8988T (cell line): ENCODE results near the gene ZMAT3.

Source experiments
- DNase-seq: peaks from one replicate; pipeline ENCODE4 v3.0.0; 2011

ZMAT3 gene

GRCh38 chr3:179018808-179019207 is 52.8 kb downstream of the ZMAT3 start:
- no peak for DNase-seq

GRCh38 chr3:179016979-179017670 is 54.5 kb downstream of the ZMAT3 start:
- DNase-seq, result no peak

GRCh38 chr3:179015551-179016020 is 56.0 kb downstream of the ZMAT3 start:
- no peak for DNase-seq

GRCh38 chr3:179005706-179006105 is 65.9 kb downstream of the ZMAT3 start:
- DNase-seq, result no peak

- no peak for DNase-seq
Measured at GRCh38 chr3:179005213-179005612, 66.4 kb downstream of the ZMAT3 start.

GRCh38 chr3:179000659-179001058 is 71.0 kb downstream of the ZMAT3 start:
- no peak for DNase-seq

- DNase-seq, result no peak
Measured at GRCh38 chr3:179000144-179000543, 71.5 kb downstream of the ZMAT3 start.

GRCh38 chr3:178996399-178996798 is 75.2 kb downstream of the ZMAT3 start:
- no peak for DNase-seq

- DNase-seq, result no peak
Measured at GRCh38 chr3:178990293-178990692, 81.3 kb downstream of the ZMAT3 start.

GRCh38 chr3:178989821-178990220 is 81.8 kb downstream of the ZMAT3 start:
- DNase-seq, result no peak

GRCh38 chr3:178987745-178988144 is 83.9 kb downstream of the ZMAT3 start:
- no peak for DNase-seq

GRCh38 chr3:178986456-178986855 is 85.2 kb downstream of the ZMAT3 start:
- no peak for DNase-seq

- no peak for DNase-seq
Measured at GRCh38 chr3:178982137-178982536, 89.5 kb downstream of the ZMAT3 start.

- DNase-seq, result no peak
Measured at GRCh38 chr3:178975320-178975719, 96.3 kb downstream of the ZMAT3 start.

- DNase-seq, result no peak
Measured at GRCh38 chr3:178971614-178972013, 100.0 kb downstream of the ZMAT3 start.

GRCh38 chr3:178969004-178969700 is 102.5 kb downstream of the ZMAT3 start:
- DNase-seq, result no peak
